H9 (cell line): ENCODE results near the gene GPR87. TPM values are rescaled to one million over a fixed set of nuclear protein-coding genes. Genes with fewer than 3 reads are reported as not detected.

Experiments used
- DNase-seq: peaks from one replicate; pipeline ENCODE4 v3.0.0-alpha.2; 2017
- H2AFZ ChIP-seq: one replicate; pipeline ENCODE4 v1.6.1; 2013; ENCODE audit warnings: mild to moderate bottlenecking, low read length, control low read depth, moderate library complexity
- H2AK5ac ChIP-seq: 2 replicates; pipeline ENCODE4 v1.6.1; 2013; ENCODE audit warnings: low read length, control low read depth, mixed read lengths; ENCODE audit not compliant: insufficient read length
- H2BK120ac ChIP-seq: one replicate; pipeline ENCODE4 v1.6.1; 2013; ENCODE audit warnings: low read depth, mild to moderate bottlenecking, low read length, control low read depth, inconsistent platforms; ENCODE audit not compliant: poor library complexity, severe bottlenecking
- H2BK12ac ChIP-seq: 2 replicates; pipeline ENCODE4 v1.6.1; 2013; ENCODE audit warnings: low read length, control low read depth, mixed read lengths, low read depth; ENCODE audit not compliant: insufficient read length
- H2BK15ac ChIP-seq: 2 replicates; pipeline ENCODE4 v1.6.1; 2013; ENCODE audit warnings: low read depth, low read length, control low read depth
- H2BK20ac ChIP-seq: one replicate; pipeline ENCODE4 v1.6.1; 2013; ENCODE audit warnings: low read depth, mild to moderate bottlenecking, low read length, control low read depth, inconsistent platforms; ENCODE audit not compliant: poor library complexity, severe bottlenecking
- H2BK5ac ChIP-seq: 2 replicates; pipeline ENCODE4 v1.6.1; 2013; ENCODE audit warnings: low read length, control low read depth, mixed read lengths; ENCODE audit not compliant: insufficient read length
- H3K14ac ChIP-seq: 2 replicates; pipeline ENCODE4 v1.6.1; 2013; ENCODE audit warnings: low read length, control low read depth; ENCODE audit not compliant: insufficient read depth
- H3K18ac ChIP-seq: 2 replicates; pipeline ENCODE4 v1.6.1; 2013; ENCODE audit warnings: low read depth, mild to moderate bottlenecking, mixed read lengths, low read length, control low read depth; ENCODE audit not compliant: insufficient read length
- H3K23ac ChIP-seq: 2 replicates; pipeline ENCODE4 v1.6.1; 2013; ENCODE audit warnings: low read length, control low read depth, mixed read lengths, low read depth; ENCODE audit not compliant: insufficient read length
- H3K23me2 ChIP-seq: 2 replicates; pipeline ENCODE4 v1.6.1; 2013; ENCODE audit warnings: low read depth, mild to moderate bottlenecking, mixed read lengths, low read length, control low read depth; ENCODE audit not compliant: insufficient read length, poor library complexity, severe bottlenecking
- H3K27ac ChIP-seq: 2 replicates; pipeline ENCODE4 v1.5.1; 2013; ENCODE audit warnings: low read length, control low read depth, mixed read lengths, low read depth; ENCODE audit not compliant: insufficient read length
- H3K27me3 ChIP-seq: 2 replicates; pipeline ENCODE4 v1.6.1; 2013; ENCODE audit warnings: low read length, control low read depth, inconsistent platforms; ENCODE audit not compliant: insufficient read depth
- H3K4ac ChIP-seq: 2 replicates; pipeline ENCODE4 v1.6.1; 2013; ENCODE audit warnings: low read depth, mild to moderate bottlenecking, control low read depth, inconsistent platforms, low read length, moderate library complexity
- H3K4me1 ChIP-seq: 2 replicates; pipeline ENCODE4 v1.6.1; 2013; ENCODE audit warnings: low read length, control low read depth, inconsistent platforms; ENCODE audit not compliant: insufficient read depth
- H3K4me2 ChIP-seq: 2 replicates; pipeline ENCODE4 v1.6.1; 2013; ENCODE audit warnings: low read length, control low read depth, mixed read lengths; ENCODE audit not compliant: insufficient read length, insufficient read depth
- H3K56ac ChIP-seq: 2 replicates; pipeline ENCODE4 v1.6.1; 2013; ENCODE audit warnings: low read depth, mild to moderate bottlenecking, mixed read lengths, low read length, control low read depth; ENCODE audit not compliant: insufficient read length
- H3K79me1 ChIP-seq: 2 replicates; pipeline ENCODE4 v1.6.1; 2013; ENCODE audit warnings: low read depth, mild to moderate bottlenecking, moderate library complexity, low read length, control low read depth, inconsistent platforms; ENCODE audit not compliant: insufficient read depth, poor library complexity, severe bottlenecking
- H3K79me2 ChIP-seq: 2 replicates; pipeline ENCODE4 v1.6.1; 2013; ENCODE audit warnings: low read length, control low read depth, inconsistent platforms; ENCODE audit not compliant: insufficient read depth
- H3K9ac ChIP-seq: 2 replicates; pipeline ENCODE4 v1.6.1; 2013; ENCODE audit warnings: low read length, control low read depth, mixed read lengths; ENCODE audit not compliant: insufficient read length; ENCODE audit errors: extremely low read depth
- H3K9me3 ChIP-seq: one replicate; pipeline ENCODE4 v1.6.1; 2013; ENCODE audit warnings: low read depth, low read length, inconsistent platforms; ENCODE audit not compliant: control insufficient read depth
- H3T11ph ChIP-seq: one replicate; pipeline ENCODE4 v1.6.1; 2013; ENCODE audit warnings: mild to moderate bottlenecking, low read length, control low read depth, inconsistent platforms
- H4K20me1 ChIP-seq: one replicate; pipeline ENCODE4 v1.6.1; 2013; ENCODE audit not compliant: control insufficient read depth, insufficient read length, insufficient read depth
- H4K5ac ChIP-seq: 2 replicates; pipeline ENCODE4 v1.6.1; 2013; ENCODE audit warnings: low read depth, mild to moderate bottlenecking, mixed read lengths, low read length, control low read depth; ENCODE audit not compliant: insufficient read length
- H4K8ac ChIP-seq: replicated peaks from 2 replicates; pipeline ENCODE4 v1.6.1; 2013; ENCODE audit warnings: low read length, control low read depth, mixed read lengths, low read depth; ENCODE audit not compliant: insufficient read length
- H4K91ac ChIP-seq: 2 replicates; pipeline ENCODE4 v1.6.1; 2013; ENCODE audit warnings: low read depth, mild to moderate bottlenecking, moderate library complexity, mixed read lengths, low read length, control low read depth; ENCODE audit not compliant: insufficient read length
- H3K27ac Mint-ChIP-seq, 3 experiments: 2 replicates in 2 of 3; 3 replicates in 1 of 3; pipeline ENCODE4 v1.8.0; 2020 to 2021; ENCODE audit warnings: mixed read lengths in 3 of 3, mild to moderate bottlenecking in 1 of 3, moderate library complexity in 1 of 3
- H3K27me3 Mint-ChIP-seq: 2 replicates; pipeline ENCODE4 v1.8.0; 2021; ENCODE audit warnings: low read depth, mild to moderate bottlenecking, moderate library complexity, mixed read lengths
- H3K36me3 Mint-ChIP-seq, 3 experiments: 2 replicates in 2 of 3; 3 replicates in 1 of 3; pipeline ENCODE4 v1.8.0; 2020 to 2021; ENCODE audit warnings: low read depth in 3 of 3, mixed read lengths in 3 of 3; ENCODE audit not compliant: insufficient read depth in 1 of 3
- H3K4me1 Mint-ChIP-seq, 2 experiments: 2 replicates each; pipeline ENCODE4 v1.8.0; 2020; ENCODE audit warnings: mixed read lengths in 2 of 2
- H3K4me3 Mint-ChIP-seq, 2 experiments: 2 replicates in 1 of 2; 3 replicates in 1 of 2; pipeline ENCODE4 v1.8.0; 2020 to 2021; ENCODE audit warnings: mild to moderate bottlenecking in 2 of 2, mixed read lengths in 2 of 2, moderate library complexity in 1 of 2
- H3K9me3 Mint-ChIP-seq, 2 experiments: 2 replicates in 1 of 2; 3 replicates in 1 of 2; pipeline ENCODE4 v1.8.0; 2020; ENCODE audit warnings: mild to moderate bottlenecking in 2 of 2, mixed read lengths in 2 of 2, moderate library complexity in 1 of 2
- WGBS: extraction: QIAGEN DNeasy Blood & Tissue Kit; methylation state at CpG from one replicate; pipeline ENCODE4 v1.1.7; 2013; ENCODE audit warnings: missing lambda C conversion rate, low lambda C conversion rate, mixed read lengths; ENCODE audit not compliant: insufficient read length; ENCODE audit errors: extremely low coverage; 5-methylcytosine and 5-hydroxymethylcytosine counted together
- total RNA-seq: library from RNA; stranded (reverse); gene quantifications from 2 replicates; pipeline ENCODE4 v1.2.1, GENCODE V29; 2021
- TF ChIP-seq, protein P1 (sequence below): fragments of 200-600 bp; sonication (generic); conservative IDR thresholded peaks from 3 replicates; pipeline ENCODE4 v1.8.0; 2021; ENCODE audit warnings: antibody characterized with exemption, mild to moderate bottlenecking

Gene GPR87
- total RNA-seq, 1 experiment from 2014 or later, result 0.33 TPM

GRCh38 chr3:151356794-151357462 lies 40.3 kb upstream of the GPR87 start:
- Histone ChIP-seq H3K27me3 (no peaks in the 10 kb centered on the region), H3K56ac (no peak overlapping the region), H3T11ph (no peak overlapping the region), H3K79me1 (no peaks in the 10 kb centered on the region), H2BK12ac (no peak overlapping the region), H3K9ac (no peak overlapping the region), H2BK20ac (no peak overlapping the region), H4K8ac (no peak overlapping the region), H3K4me2 (no peak overlapping the region), H3K79me2 (no peaks in the 10 kb centered on the region), H2AK5ac (no peak overlapping the region), H3K23me2 (no peaks in the 10 kb centered on the region), H2BK120ac (no peak overlapping the region), H2BK15ac (no peak overlapping the region), H3K27ac (no peak overlapping the region), H3K23ac (no peak overlapping the region), H2BK5ac (no peak overlapping the region), H3K14ac (no peak overlapping the region), H3K4ac (no peak overlapping the region), H3K9me3 (no peaks in the 10 kb centered on the region), H4K5ac (no peak overlapping the region), H4K20me1 (no peaks in the 10 kb centered on the region), H3K18ac (no peak overlapping the region), H4K91ac (no peak overlapping the region), H2AFZ (no peak overlapping the region), H3K4me1 (no peaks in the 10 kb centered on the region)
- H3K27ac Mint-ChIP-seq, result no peak overlapping the region
- H3K9me3 Mint-ChIP-seq, result no peaks in the 10 kb centered on the region; a peak in 1 of 5 replicates
- DNase-seq, result no peak
- no CpG with 5 or more reads among the region's 2 CpGs for WGBS
- no peak overlapping the region for H3K4me3 Mint-ChIP-seq
- no peaks in the 10 kb centered on the region for H3K27me3 Mint-ChIP-seq
- H3K36me3 Mint-ChIP-seq, result peaks cover 2 to 5% (median 3%) of the 10 kb centered on the region in 3 experiments; a peak in 4 of 7 replicates
- H3K4me1 Mint-ChIP-seq, result peaks cover 3 to 5% of the 10 kb centered on the region in 2 experiments; a peak in 3 of 4 replicates
- TF ChIP-seq, protein P1, sequence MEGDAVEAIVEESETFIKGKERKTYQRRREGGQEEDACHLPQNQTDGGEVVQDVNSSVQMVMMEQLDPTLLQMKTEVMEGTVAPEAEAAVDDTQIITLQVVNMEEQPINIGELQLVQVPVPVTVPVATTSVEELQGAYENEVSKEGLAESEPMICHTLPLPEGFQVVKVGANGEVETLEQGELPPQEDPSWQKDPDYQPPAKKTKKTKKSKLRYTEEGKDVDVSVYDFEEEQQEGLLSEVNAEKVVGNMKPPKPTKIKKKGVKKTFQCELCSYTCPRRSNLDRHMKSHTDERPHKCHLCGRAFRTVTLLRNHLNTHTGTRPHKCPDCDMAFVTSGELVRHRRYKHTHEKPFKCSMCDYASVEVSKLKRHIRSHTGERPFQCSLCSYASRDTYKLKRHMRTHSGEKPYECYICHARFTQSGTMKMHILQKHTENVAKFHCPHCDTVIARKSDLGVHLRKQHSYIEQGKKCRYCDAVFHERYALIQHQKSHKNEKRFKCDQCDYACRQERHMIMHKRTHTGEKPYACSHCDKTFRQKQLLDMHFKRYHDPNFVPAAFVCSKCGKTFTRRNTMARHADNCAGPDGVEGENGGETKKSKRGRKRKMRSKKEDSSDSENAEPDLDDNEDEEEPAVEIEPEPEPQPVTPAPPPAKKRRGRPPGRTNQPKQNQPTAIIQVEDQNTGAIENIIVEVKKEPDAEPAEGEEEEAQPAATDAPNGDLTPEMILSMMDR, result no peak
